GM23338 (cell line): Measurements from ENCODE around the gene CHD9NB. TPM values are rescaled to one million over a fixed set of nuclear protein-coding genes. Genes with fewer than 3 reads are reported as not detected.
A peak's percentile ranks its signal among the peaks of the same experiment; 100 is the strongest.

Experiments used
- ATAC-seq: fragments of 200-7000 bp; cut with Tn5 transposase; 3 replicates; pipeline ENCODE4 v1.9.1; 2020
- DNase-seq: peaks from one replicate; pipeline ENCODE4 v3.0.0-alpha.2; 2015; ENCODE audit warnings: low spot score
- H2AFZ ChIP-seq: fragments of 200-600 bp; sonication (generic); 2 replicates; pipeline ENCODE4 v1.8.0; 2016; ENCODE audit warnings: antibody characterized with exemption, mild to moderate bottlenecking, moderate library complexity
- H3F3A ChIP-seq: fragments of 200-600 bp; sonication (generic); replicated peaks from 2 replicates; pipeline ENCODE4 v1.8.0; 2017; ENCODE audit warnings: antibody characterized with exemption, mixed run types, low read depth
- H3K27ac ChIP-seq: fragments of 200-600 bp; sonication (generic); 2 replicates; pipeline ENCODE4 v1.6.1; 2016; ENCODE audit warnings: low read depth
- H3K27me3 ChIP-seq: fragments of 200-600 bp; sonication (generic); 2 replicates; pipeline ENCODE4 v1.8.0; 2016; ENCODE audit warnings: mild to moderate bottlenecking, mixed run types, moderate library complexity; ENCODE audit not compliant: insufficient read depth
- H3K36me3 ChIP-seq: fragments of 200-600 bp; sonication (generic); 2 replicates; pipeline ENCODE4 v1.8.0; 2016; ENCODE audit warnings: mild to moderate bottlenecking; ENCODE audit not compliant: insufficient read depth
- H3K4me1 ChIP-seq: fragments of 200-600 bp; sonication (generic); 2 replicates; pipeline ENCODE4 v1.8.0; 2016; ENCODE audit warnings: mild to moderate bottlenecking, moderate library complexity; ENCODE audit not compliant: insufficient read depth
- H3K4me2 ChIP-seq: fragments of 200-600 bp; sonication (generic); 2 replicates; pipeline ENCODE4 v1.7.1; 2017; ENCODE audit warnings: mixed run types
- H3K4me3 ChIP-seq: fragments of 200-600 bp; sonication (generic); 2 replicates; pipeline ENCODE4 v1.6.1; 2016; ENCODE audit warnings: mixed run types
- H3K79me2 ChIP-seq: fragments of 200-600 bp; sonication (generic); replicated peaks from 2 replicates; pipeline ENCODE4 v1.8.0; 2017; ENCODE audit warnings: mild to moderate bottlenecking; ENCODE audit not compliant: insufficient read depth
- H3K9me2 ChIP-seq: fragments of 200-600 bp; sonication (generic); 2 replicates; pipeline ENCODE4 v1.8.0; 2017; ENCODE audit not compliant: insufficient read depth
- H4K20me1 ChIP-seq: fragments of 200-600 bp; sonication (generic); replicated peaks from 2 replicates; pipeline ENCODE4 v1.8.0; 2017; ENCODE audit warnings: mild to moderate bottlenecking; ENCODE audit not compliant: insufficient read depth
- H3K27ac Mint-ChIP-seq: 2 replicates; pipeline ENCODE4 v1.8.0; 2020; ENCODE audit warnings: inconsistent platforms, mild to moderate bottlenecking, moderate library complexity, mixed read lengths
- H3K27me3 Mint-ChIP-seq: 3 replicates; pipeline ENCODE4 v1.8.0; 2022; ENCODE audit warnings: low read depth, mild to moderate bottlenecking, moderate library complexity, mixed read lengths, inconsistent platforms; ENCODE audit not compliant: insufficient read depth, poor library complexity
- H3K36me3 Mint-ChIP-seq: 3 replicates; pipeline ENCODE4 v1.8.0; 2021; ENCODE audit warnings: low read depth, mild to moderate bottlenecking, inconsistent platforms, moderate library complexity, mixed read lengths
- H3K4me1 Mint-ChIP-seq: 3 replicates; pipeline ENCODE4 v1.8.0; 2020; ENCODE audit warnings: mild to moderate bottlenecking, inconsistent platforms, mixed read lengths
- H3K4me3 Mint-ChIP-seq: 3 replicates; pipeline ENCODE4 v1.8.0; 2021; ENCODE audit warnings: moderate library complexity, mild to moderate bottlenecking, inconsistent platforms, mixed read lengths
- H3K9me3 Mint-ChIP-seq: 3 replicates; pipeline ENCODE4 v1.8.0; 2020; ENCODE audit warnings: moderate library complexity, mild to moderate bottlenecking, inconsistent platforms, mixed read lengths
- CREB1 ChIP-seq: fragments of 250-450 bp; sonication (Bioruptor Pico); IDR thresholded peaks from 2 replicates; pipeline ENCODE4 v1.5.0; 2020; ENCODE audit warnings: low read depth, mild to moderate bottlenecking, moderate library complexity
- CTCF ChIP-seq, 2 experiments: fragments of 200-600 bp in 1 of 2; sonication (generic) in 1 of 2; conservative IDR thresholded peaks; 2 replicates each; pipeline versions ENCODE4 v1.5.1 to v1.6.1; 2016 to 2017; ENCODE audit warnings: antibody characterized with exemption in 2 of 2, low read depth in 2 of 2, mild to moderate bottlenecking in 2 of 2, moderate library complexity in 1 of 2
- ETS1 ChIP-seq: IDR thresholded peaks from 2 replicates; pipeline ENCODE4 v1.6.1; 2016; ENCODE audit warnings: antibody characterized with exemption
- EZH2 ChIP-seq: fragments of 200-600 bp; sonication (generic); IDR thresholded peaks from one replicate; pipeline ENCODE4 v1.8.0; 2017; ENCODE audit warnings: antibody characterized with exemption, mild to moderate bottlenecking, low read depth; ENCODE audit not compliant: unreplicated experiment
- JUNB ChIP-seq: IDR thresholded peaks from one replicate; pipeline ENCODE4 v1.6.1; 2016; ENCODE audit warnings: antibody characterized with exemption; ENCODE audit not compliant: unreplicated experiment
- POLR2AphosphoS5 ChIP-seq: IDR thresholded peaks from 2 replicates; pipeline ENCODE4 v1.6.1; 2016; ENCODE audit warnings: antibody characterized with exemption, low read depth
- STAT1 ChIP-seq: IDR thresholded peaks from one replicate; pipeline ENCODE4 v1.6.1; 2016; ENCODE audit warnings: antibody characterized with exemption; ENCODE audit not compliant: unreplicated experiment
- ZNF114 ChIP-seq: fragments of 250-450 bp; sonication (Bioruptor Pico); IDR thresholded peaks from 2 replicates; pipeline ENCODE4 v1.5.0; 2020; ENCODE audit warnings: mild to moderate bottlenecking, moderate library complexity
- ZNF331 ChIP-seq: fragments of 250-450 bp; sonication (Bioruptor Pico); IDR thresholded peaks from 2 replicates; pipeline ENCODE4 v1.5.0; 2020; ENCODE audit warnings: low read depth, mild to moderate bottlenecking, moderate library complexity
- ZNF462 ChIP-seq: fragments of 250-450 bp; sonication (Bioruptor Pico); IDR thresholded peaks from 2 replicates; pipeline ENCODE4 v1.5.0; 2020; ENCODE audit warnings: mild to moderate bottlenecking, moderate library complexity
- polyA plus RNA-seq: library from polyadenylated mRNA; unstranded; fragments of >200 nt; fragmentation: Nextera tagmentation; extraction: Ambion mirVana; gene quantifications from 2 replicates; pipeline ENCODE4 v1.2.1, GENCODE V29; 2016
- total RNA-seq: library from RNA; depleted of rRNA; stranded (reverse); fragments of >200 nt; shearing (Covaris generic); gene quantifications from 2 replicates; pipeline ENCODE4 v1.2.3, GENCODE V29; 2014

CHD9NB gene
- total and polyA plus RNA-seq, 2 experiments from 2014 or later, result 1.7 to 4.2 TPM

GRCh38 chr16:52993179-52993578 lies 59.5 kb downstream of the CHD9NB start:
- no peaks in the 10 kb centered on the region for H3K4me1 ChIP-seq
- H3K36me3 ChIP-seq, result no peaks in the 10 kb centered on the region
- H3F3A ChIP-seq, result no peaks in the 10 kb centered on the region
- Mint-ChIP-seq H3K9me3 (no peaks in the 10 kb centered on the region; the same call in 1 of the 3 replicates), H3K4me3 (no peak overlapping the region), H3K27ac (no peak overlapping the region), H3K36me3 (no peaks in the 10 kb centered on the region), H3K27me3 (peaks cover 6% of the 10 kb centered on the region), H3K4me1 (peaks cover 5% of the 10 kb centered on the region; the same call in 2 of the 3 replicates)
- no peak overlapping the region for H3K27ac ChIP-seq
- H3K9me2 ChIP-seq, result no peaks in the 10 kb centered on the region
- TF ChIP-seq POLR2AphosphoS5, result no peak
- no peak for TF ChIP-seq ZNF331
- TF ChIP-seq CTCF (conservative IDR thresholded peaks at IDR 0.05; ENCODE audit: low read depth in 2 of 2), result no peak
- no peak for TF ChIP-seq CREB1
- TF ChIP-seq STAT1, result no peak
- TF ChIP-seq ZNF114 (CRISPR knock-in tag), result no peak
- TF ChIP-seq ETS1, result no peak
- no peak for TF ChIP-seq EZH2
- TF ChIP-seq JUNB, result no peak
- no peak for TF ChIP-seq ZNF462 (CRISPR knock-in tag)
- no peaks in the 10 kb centered on the region for H4K20me1 ChIP-seq
- no peaks in the 10 kb centered on the region for H3K27me3 ChIP-seq
- ATAC-seq (peak; percentile 48; the same call in 2 of the 3 replicates), DNase-seq (peak; percentile 2)
- no peak overlapping the region for H3K4me3 ChIP-seq
- H2AFZ ChIP-seq, result no peak overlapping the region
- H3K79me2 ChIP-seq, result no peaks in the 10 kb centered on the region
- no peak overlapping the region for H3K4me2 ChIP-seq
